A673 (cell line): ENCODE measurements around the gene CRLF3. TPM values are rescaled to one million over a fixed set of nuclear protein-coding genes. Genes with fewer than 3 reads are reported as not detected.
A peak's percentile ranks its signal among the peaks of the same experiment; 100 is the strongest.
"Not testable (repeated sequence)": the region's sequence is repeated elsewhere in the genome, so short reads cannot be mapped to it uniquely, and the experiment has no call there.

Experiments
- BruUV-seq: library from RNA; stranded (reverse); fragments of 400-500 nt; replicated peaks from 2 replicates; lab custom pipeline; 2021; lab: Mats Ljungman, UMichigan
- CTCF ChIA-PET: fragments of 300-600 bp; sonication (Branson Sonifier 250); formaldehyde crosslinking; loops from one replicate; lab custom pipeline; 2022; ENCODE audit warnings: antibody characterized with exemption; lab: Charles Lee
- POLR2A ChIA-PET: fragments of 300-600 bp; sonication (Branson Sonifier 250); formaldehyde crosslinking; loops from one replicate; lab custom pipeline; 2022; ENCODE audit warnings: antibody characterized with exemption; ENCODE audit not compliant: low non-redundant PET; lab: Charles Lee
- DNase-seq: peaks from one replicate; pipeline ENCODE4 v3.0.0-alpha.2; 2015; ENCODE audit warnings: low spot score
- H3K27ac ChIP-seq: fragments of 200-600 bp; sonication (generic); 2 replicates; pipeline ENCODE4 v1.5.1; 2016; ENCODE audit warnings: mixed run types, low read depth, mild to moderate bottlenecking, mixed read lengths, antibody characterized with exemption, low read length; ENCODE audit not compliant: poor library complexity, severe bottlenecking
- H3K27me3 ChIP-seq: fragments of 200-600 bp; sonication (generic); replicated peaks from 2 replicates; pipeline ENCODE4 v1.6.1; 2017; ENCODE audit warnings: mixed run types, low read depth, mild to moderate bottlenecking, mixed read lengths, antibody characterized with exemption, low read length; ENCODE audit not compliant: insufficient read depth, poor library complexity
- H3K36me3 ChIP-seq: fragments of 200-600 bp; sonication (generic); 2 replicates; pipeline ENCODE4 v1.6.1; 2016; ENCODE audit warnings: mixed run types, mild to moderate bottlenecking, mixed read lengths, antibody characterized with exemption, low read length; ENCODE audit not compliant: insufficient read depth, poor library complexity, severe bottlenecking
- H3K4me1 ChIP-seq: fragments of 200-600 bp; sonication (generic); 2 replicates; pipeline ENCODE4 v1.6.1; 2017; ENCODE audit warnings: mixed run types, mild to moderate bottlenecking, mixed read lengths, antibody characterized with exemption, low read length; ENCODE audit not compliant: insufficient read depth, poor library complexity, severe bottlenecking
- H3K4me3 ChIP-seq: fragments of 200-600 bp; sonication (generic); 2 replicates; pipeline ENCODE4 v1.5.1; 2016; ENCODE audit warnings: low read depth, mixed run types, mild to moderate bottlenecking, mixed read lengths, low read length; ENCODE audit not compliant: poor library complexity, severe bottlenecking
- H3K9me3 ChIP-seq: fragments of 200-600 bp; sonication (generic); 2 replicates; pipeline ENCODE4 v1.6.1; 2016; ENCODE audit warnings: mixed run types, low read depth, mild to moderate bottlenecking, mixed read lengths, antibody characterized with exemption, low read length; ENCODE audit not compliant: poor library complexity, severe bottlenecking
- CTCF ChIP-seq: fragments of 300-800, 200-600 bp; sonication (generic); conservative IDR thresholded peaks from 2 replicates; pipeline ENCODE4 v1.5.1; 2017; ENCODE audit warnings: low read depth, mild to moderate bottlenecking, antibody characterized with exemption, low read length, moderate library complexity, mixed read lengths
- EZH2 ChIP-seq: fragments of 200-600 bp; sonication (generic); IDR thresholded peaks from 2 replicates; pipeline ENCODE4 v1.6.1; 2017; ENCODE audit warnings: borderline replicate concordance, low read depth, mild to moderate bottlenecking, mixed read lengths, antibody characterized with exemption, low read length; ENCODE audit not compliant: poor library complexity, severe bottlenecking
- intact Hi-C: fragments of 100-400 bp; cut with micrococcal nuclease; formaldehyde crosslinking; loops from one replicate; pipeline ENCODE4 v1.10.0; 2022; ENCODE audit not compliant: unreplicated experiment
- total RNA-seq: library from RNA; stranded (reverse); gene quantifications from 2 replicates; pipeline ENCODE4 v1.2.3, GENCODE V29; 2021

The CRLF3 gene
- total RNA-seq, 1 experiment from 2014 or later: 14.9 TPM

- Histone ChIP-seq H3K4me1 (peaks cover 6% of the 10 kb centered on the region), H3K4me3 (no peak overlapping the region), H3K9me3 (no peaks in the 10 kb centered on the region), H3K27me3 (no peaks in the 10 kb centered on the region), H3K36me3 (no peaks in the 10 kb centered on the region), H3K27ac (no peak overlapping the region)
- ChIA-PET POLR2A (no interaction called here), CTCF (no interaction called here)
- no peak for TF ChIP-seq CTCF
- no peak for TF ChIP-seq EZH2
- intact Hi-C loops: loop anchor here (10.0 kb wide), 1 partner anchor 352 kb away; the partner anchor contains the start of gene GOSR1
- no TSS peak for BruUV-seq
- DNase-seq: no peak
Measured at GRCh38 chr17:30827082-30827481, 2.6 kb upstream of the CRLF3 start.

- TF ChIP-seq CTCF (no peak), EZH2 (no peak)
- POLR2A ChIA-PET: no interaction called here
- Histone ChIP-seq H3K27ac (peak overlapping the region; percentile 84), H3K4me3 (peak overlapping the region; percentile 85), H3K4me1 (peaks cover 6% of the 10 kb centered on the region), H3K36me3 (no peaks in the 10 kb centered on the region), H3K27me3 (no peaks in the 10 kb centered on the region), H3K9me3 (no peaks in the 10 kb centered on the region)
- intact Hi-C loops: loop anchor here (10.0 kb wide), 1 partner anchor 349 kb away; the partner anchor contains the start of gene GOSR1
- peak; percentile 5 for DNase-seq
- CTCF ChIA-PET: interaction anchor here (0.9 kb wide), 1 partner anchor 390 kb away, joined by 4 read pairs; no protein-coding TSS in a partner anchor
- no TSS peak for BruUV-seq
Measured at GRCh38 chr17:30824002-30824355, 513 bp downstream of the CRLF3 start.

GRCh38 chr17:30823421-30823820, 1.1 kb downstream of the CRLF3 start:
- ChIA-PET POLR2A (no interaction called here), CTCF (no interaction called here)
- peak overlapping the region; percentile 85 for H3K4me3 ChIP-seq
- TF ChIP-seq EZH2 (no peak), CTCF (no peak)
- no peak for DNase-seq
- peaks cover 6% of the 10 kb centered on the region for H3K4me1 ChIP-seq
- intact Hi-C loops: loop anchor here (10.0 kb wide), 1 partner anchor 349 kb away; the partner anchor contains the start of gene GOSR1
- no peaks in the 10 kb centered on the region for H3K9me3 ChIP-seq
- BruUV-seq: no TSS peak
- H3K36me3 ChIP-seq: no peaks in the 10 kb centered on the region
- H3K27me3 ChIP-seq: no peaks in the 10 kb centered on the region
- H3K27ac ChIP-seq: peak overlapping the region; percentile 84

GRCh38 chr17:30822919-30823318, 1.6 kb downstream of the CRLF3 start:
- H3K36me3 ChIP-seq, CTCF ChIA-PET, H3K27ac ChIP-seq, BruUV-seq, H3K4me1 ChIP-seq, H3K27me3 ChIP-seq, H3K9me3 ChIP-seq, POLR2A ChIA-PET, DNase-seq: not testable (repeated sequence)
- intact Hi-C loops: loop anchor here (10.0 kb wide), 1 partner anchor 348 kb away; the partner anchor contains the start of gene GOSR1
- H3K4me3 ChIP-seq: peak overlapping the region; percentile 85
